HepG2 (cell line): ENCODE results near the gene PNPLA2. TPM values are rescaled to one million over a fixed set of nuclear protein-coding genes. Genes with fewer than 3 reads are reported as not detected.

Experiments
- ATAC-seq: fragments of 200-7000 bp; cut with Tn5 transposase; 3 replicates; pipeline ENCODE4 v1.9.1; 2020; ENCODE audit warnings: mild to moderate bottlenecking, moderate library complexity
- BruUV-seq: library from RNA; stranded (reverse); fragments of 400-500 nt; replicated peaks from 2 replicates; lab custom pipeline; 2021; lab: Mats Ljungman, UMichigan
- CTCF ChIA-PET: fragments of 300-600 bp; formaldehyde crosslinking; extraction: SDS; loops from one replicate; lab custom pipeline; 2021; ENCODE audit warnings: low total read pairs, inconsistent platforms, low intra/inter-chr PET ratio; lab: Yijun Ruan, JAX
- POLR2A ChIA-PET: fragments of 350-600 bp; sonication (Branson Sonifier 250); formaldehyde crosslinking; loops from one replicate; lab custom pipeline; 2020; ENCODE audit warnings: antibody characterized with exemption, inconsistent platforms; lab: Yijun Ruan, JAX
- DNase-seq: peaks from one replicate; pipeline ENCODE4 v3.0.0-alpha.2; 2015; ENCODE audit warnings: low spot score
- FAIRE-seq: peaks from 3 replicates; lab custom pipeline; 2011; peaks lifted over from hg19 to GRCh38; lab: Jason Lieb, UNC
- H2AFZ ChIP-seq: one replicate; pipeline ENCODE4 v1.6.1; 2011; ENCODE audit warnings: low read length, inconsistent platforms
- H3K27ac ChIP-seq: fragments of 300-600 bp; 3 replicates; pipeline ENCODE4 v1.8.0; 2011; ENCODE audit warnings: mixed run types, mild to moderate bottlenecking, mixed read lengths, low read length, inconsistent platforms; ENCODE audit not compliant: insufficient read depth; ENCODE audit errors: extremely low read length
- H3K27me3 ChIP-seq, 2 experiments: fragments of 200-600 bp in 1 of 2; 2 replicates in 1 of 2; 3 replicates in 1 of 2; pipeline versions ENCODE4 v1.6.0 to v1.8.0; 2011; ENCODE audit warnings: low read length in 2 of 2, mild to moderate bottlenecking in 2 of 2, moderate library complexity in 2 of 2, inconsistent platforms in 1 of 2; ENCODE audit not compliant: insufficient read depth in 2 of 2, control insufficient read depth in 1 of 2
- H3K36me3 ChIP-seq, 2 experiments: fragments of 200-600 bp in 1 of 2; replicated peaks in 1 of 2; 2 replicates in 1 of 2; 3 replicates in 1 of 2; pipeline versions ENCODE4 v1.5.1 to v1.8.0; 2011; ENCODE audit warnings: low read length in 2 of 2, inconsistent platforms in 1 of 2; ENCODE audit not compliant: insufficient read depth in 2 of 2, control insufficient read depth in 1 of 2
- H3K4me1 ChIP-seq: 2 replicates; pipeline ENCODE4 v1.5.1; 2012; ENCODE audit warnings: low read length, inconsistent platforms; ENCODE audit not compliant: insufficient read depth
- H3K4me2 ChIP-seq: 2 replicates; pipeline ENCODE4 v1.6.0; 2011; ENCODE audit warnings: low read depth, low read length, inconsistent platforms
- H3K4me3 ChIP-seq, 3 experiments: fragments of 200-600 bp in 1 of 3; sonication (generic), shearing (Covaris generic) in 1 of 3; replicated peaks in 1 of 3; 2 replicates each; pipeline ENCODE4 v1.5.1; 2011 to 2016; ENCODE audit warnings: low read length in 3 of 3, inconsistent platforms in 2 of 3, low read depth in 2 of 3, mild to moderate bottlenecking in 2 of 3, control low read depth in 1 of 3, mixed read lengths in 1 of 3; ENCODE audit not compliant: insufficient read depth in 1 of 3
- H3K79me2 ChIP-seq: one replicate; pipeline ENCODE4 v1.6.1; 2011; ENCODE audit warnings: low read length, inconsistent platforms; ENCODE audit not compliant: insufficient read depth
- H3K9ac ChIP-seq: 2 replicates; pipeline ENCODE4 v1.6.0; 2011; ENCODE audit warnings: mild to moderate bottlenecking, low read depth, low read length, inconsistent platforms; ENCODE audit not compliant: insufficient read depth
- H3K9me3 ChIP-seq: 2 replicates; pipeline ENCODE4 v1.5.1; 2012; ENCODE audit warnings: mild to moderate bottlenecking, low read length
- H4K20me1 ChIP-seq: 2 replicates; pipeline ENCODE4 v1.6.0; 2011; ENCODE audit warnings: inconsistent platforms, mild to moderate bottlenecking, low read length, moderate library complexity; ENCODE audit not compliant: insufficient read depth
- CBX2 ChIP-seq, 2 experiments: fragments of 200-600 bp in 1 of 2; sonication (generic); formaldehyde crosslinking in 1 of 2; IDR thresholded peaks; 2 replicates each; pipeline versions ENCODE4 v1.7.0 to v1.8.1; 2018 to 2022; ENCODE audit warnings: low read depth in 2 of 2, low read length in 1 of 2, mild to moderate bottlenecking in 1 of 2, missing genetic modification reagents in 1 of 2
- EP300 ChIP-seq, 3 experiments: sonication (generic) in 1 of 3; formaldehyde crosslinking in 1 of 3; IDR thresholded peaks; 2 replicates each; pipeline versions ENCODE4 v1.5.1 to v1.6.1; 2011 to 2020; ENCODE audit warnings: low read depth in 2 of 3, low read length in 2 of 3, borderline replicate concordance in 1 of 3, improper control_type of control experiment in 1 of 3, mild to moderate bottlenecking in 1 of 3, missing genetic modification reagents in 1 of 3, moderate library complexity in 1 of 3
- FOXK2 ChIP-seq: fragments of 450-650 bp; IDR thresholded peaks from 2 replicates; pipeline ENCODE4 v1.6.1; 2016
- MAF1 ChIP-seq: sonication (generic); formaldehyde crosslinking; IDR thresholded peaks from 2 replicates; pipeline ENCODE4 v1.5.0; 2020; ENCODE audit warnings: missing genetic modification reagents, borderline replicate concordance
- MIER3 ChIP-seq: IDR thresholded peaks from 2 replicates; pipeline ENCODE4 v1.6.1; 2016; ENCODE audit warnings: missing compliant biosample characterization, borderline replicate concordance
- PHF21A ChIP-seq: sonication (generic); formaldehyde crosslinking; IDR thresholded peaks from 2 replicates; pipeline ENCODE4 v1.5.0; 2020; ENCODE audit warnings: mild to moderate bottlenecking, missing genetic modification reagents
- POGK ChIP-seq: sonication (generic); formaldehyde crosslinking; conservative IDR thresholded peaks from 2 replicates; pipeline ENCODE4 v1.8.0; 2022; ENCODE audit warnings: mild to moderate bottlenecking, moderate library complexity, missing genetic modification reagents
- SRSF4 ChIP-seq: fragments of 200-400 bp; formaldehyde crosslinking; IDR thresholded peaks from one replicate; pipeline ENCODE4 v1.6.1; 2018; ENCODE audit warnings: mild to moderate bottlenecking, low read depth, low read length, moderate library complexity; ENCODE audit not compliant: poor library complexity, severe bottlenecking
- ZNF20 ChIP-seq: sonication (generic); formaldehyde crosslinking; IDR thresholded peaks from 2 replicates; pipeline ENCODE4 v1.4.0; 2020; ENCODE audit warnings: mild to moderate bottlenecking, moderate library complexity, missing genetic modification reagents
- ZNF629 ChIP-seq: sonication (generic); formaldehyde crosslinking; conservative IDR thresholded peaks from 2 replicates; pipeline ENCODE4 v1.5.0; 2020; ENCODE audit warnings: missing genetic modification reagents
- WGBS: methylation state at CpG from one replicate; pipeline ENCODE4 v1.1.6; 2017; ENCODE audit warnings: low lambda C conversion rate; 5-methylcytosine and 5-hydroxymethylcytosine counted together
- in situ Hi-C: cut with HindIII; loops from 2 replicates; pipeline ENCODE4 v1.10.0; 2017; ENCODE audit warnings: low pct_unique_long_range_greater_than_20kb; ENCODE audit not compliant: extremely low pct_ligation_motif_present
- intact Hi-C: fragments of 100-400 bp; cut with micrococcal nuclease; formaldehyde crosslinking; loops from one replicate; pipeline ENCODE4 v1.10.0; 2022; ENCODE audit not compliant: unreplicated experiment
- polyA plus RNA-seq, 8 experiments: library from polyadenylated mRNA; depleted of rRNA in 3 of 8; stranded (reverse) in 7 of 8; unstranded in 1 of 8; fragments of >200 nt; fragmentation: Illumina TruSeq in 4 of 8; extraction: Trizol in 4 of 8; gene quantifications; 2 replicates each; pipeline versions ENCODE4 v1.2.1 to v1.2.3, GENCODE V29; 2011 to 2016; ENCODE audit warnings: low read depth in 4 of 8, missing spikeins in 1 of 8, mixed read lengths in 1 of 8; ENCODE audit not compliant: insufficient read depth in 1 of 8
- total RNA-seq, 5 experiments: library from RNA; depleted of rRNA; stranded (reverse); fragments of >200 nt; fragmentation: Illumina TruSeq; extraction: Trizol; gene quantifications; 2 replicates each; pipeline ENCODE4 v1.2.3, GENCODE V29; 2016; ENCODE audit warnings: low read depth in 1 of 5
- TF ChIP-seq, protein P1 (sequence below): sonication (generic); formaldehyde crosslinking; IDR thresholded peaks from 2 replicates; pipeline ENCODE4 v1.5.0; 2020; ENCODE audit warnings: mild to moderate bottlenecking, missing genetic modification reagents
- TF ChIP-seq, protein P2 (sequence below), 2 experiments: sonication (generic) in 1 of 2; formaldehyde crosslinking in 1 of 2; IDR thresholded peaks; 2 replicates each; pipeline versions ENCODE4 v1.4.0 to v1.6.1; 2016 to 2020; ENCODE audit warnings: borderline replicate concordance in 1 of 2, low read depth in 1 of 2, mild to moderate bottlenecking in 1 of 2, missing genetic modification reagents in 1 of 2

PNPLA2 gene
- total and polyA plus RNA-seq, 2 of the 13 experiments (the other 11 are each of a cell fraction or from before 2014, with no cell fraction given), result 10.5 to 43.2 TPM

GRCh38 chr11:776561-777287 lies 42.0 kb upstream of the PNPLA2 start:
- Histone ChIP-seq H3K9me3 (no peaks in the 10 kb centered on the region), H3K79me2 (peaks cover 32% of the 10 kb centered on the region), H3K27me3 (no peaks in the 10 kb centered on the region), H3K36me3 (peaks cover 11 to 28% of the 10 kb centered on the region in 2 experiments; a peak in 4 of 5 replicates), H2AFZ (no peak overlapping the region), H3K4me1 (peaks cover 41% of the 10 kb centered on the region), H3K4me2 (peak overlapping the region; percentile 98), H3K27ac (peak overlapping the region; percentile 75), H3K4me3 (peak overlapping the region; percentile 87 to 92 (median 90)), H3K9ac (peak overlapping the region; percentile 78), H4K20me1 (peaks cover 6% of the 10 kb centered on the region)
- intact Hi-C loops, result loop anchor here (2.0 kb wide), 1 partner anchor 72 kb away; no protein-coding TSS in a partner anchor
- WGBS, result 0% methylated on average over 3 of the region's 65 CpGs
- in situ Hi-C loops, result no loop called here
- FAIRE-seq, result no peak
- ATAC-seq, result peak; percentile 56
- ChIA-PET CTCF (no interaction called here), POLR2A (interaction anchor here (0.6 to 4.9 kb wide), 16 partner anchors 9 to 270 kb away, joined by 3 to 44 read pairs (median 4); partner anchors contain the start of genes PIDD1, PNPLA2 and TALDO1)
- no peak for DNase-seq
- TSS peak; percentile 68 for BruUV-seq
- TF ChIP-seq CBX2 (IDR thresholded peaks at IDR 0.05; ENCODE audit: low read depth, low read length) (no peak), CBX2 (CRISPR knock-in tag; IDR thresholded peaks at IDR 0.05; ENCODE audit: low read depth) (no peak), MIER3 (CRISPR knock-in tag) (no peak), FOXK2 (no peak), SRSF4 (no peak), MAF1 (CRISPR knock-in tag) (no peak), POGK (CRISPR knock-in tag) (0 out of 2 replicates have a peak, but pooled peaks have one; percentile 25), ZNF20 (CRISPR knock-in tag) (no peak), EP300 (IDR thresholded peaks at IDR 0.05; ENCODE audit: low read depth in 2 of 2, low read length in 2 of 2) (no peak), EP300 (CRISPR knock-in tag; IDR thresholded peaks at IDR 0.05; ENCODE audit: borderline replicate concordance) (no peak), ZNF629 (CRISPR knock-in tag) (no peak), PHF21A (CRISPR knock-in tag) (0 out of 2 replicates have a peak, but pooled peaks have one; percentile 15)
- TF ChIP-seq, protein P1, sequence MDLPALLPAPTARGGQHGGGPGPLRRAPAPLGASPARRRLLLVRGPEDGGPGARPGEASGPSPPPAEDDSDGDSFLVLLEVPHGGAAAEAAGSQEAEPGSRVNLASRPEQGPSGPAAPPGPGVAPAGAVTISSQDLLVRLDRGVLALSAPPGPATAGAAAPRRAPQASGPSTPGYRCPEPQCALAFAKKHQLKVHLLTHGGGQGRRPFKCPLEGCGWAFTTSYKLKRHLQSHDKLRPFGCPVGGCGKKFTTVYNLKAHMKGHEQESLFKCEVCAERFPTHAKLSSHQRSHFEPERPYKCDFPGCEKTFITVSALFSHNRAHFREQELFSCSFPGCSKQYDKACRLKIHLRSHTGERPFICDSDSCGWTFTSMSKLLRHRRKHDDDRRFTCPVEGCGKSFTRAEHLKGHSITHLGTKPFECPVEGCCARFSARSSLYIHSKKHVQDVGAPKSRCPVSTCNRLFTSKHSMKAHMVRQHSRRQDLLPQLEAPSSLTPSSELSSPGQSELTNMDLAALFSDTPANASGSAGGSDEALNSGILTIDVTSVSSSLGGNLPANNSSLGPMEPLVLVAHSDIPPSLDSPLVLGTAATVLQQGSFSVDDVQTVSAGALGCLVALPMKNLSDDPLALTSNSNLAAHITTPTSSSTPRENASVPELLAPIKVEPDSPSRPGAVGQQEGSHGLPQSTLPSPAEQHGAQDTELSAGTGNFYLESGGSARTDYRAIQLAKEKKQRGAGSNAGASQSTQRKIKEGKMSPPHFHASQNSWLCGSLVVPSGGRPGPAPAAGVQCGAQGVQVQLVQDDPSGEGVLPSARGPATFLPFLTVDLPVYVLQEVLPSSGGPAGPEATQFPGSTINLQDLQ (CRISPR knock-in tag), result 0 out of 2 replicates have a peak, but pooled peaks have one; percentile 23
- TF ChIP-seq, protein P2, sequence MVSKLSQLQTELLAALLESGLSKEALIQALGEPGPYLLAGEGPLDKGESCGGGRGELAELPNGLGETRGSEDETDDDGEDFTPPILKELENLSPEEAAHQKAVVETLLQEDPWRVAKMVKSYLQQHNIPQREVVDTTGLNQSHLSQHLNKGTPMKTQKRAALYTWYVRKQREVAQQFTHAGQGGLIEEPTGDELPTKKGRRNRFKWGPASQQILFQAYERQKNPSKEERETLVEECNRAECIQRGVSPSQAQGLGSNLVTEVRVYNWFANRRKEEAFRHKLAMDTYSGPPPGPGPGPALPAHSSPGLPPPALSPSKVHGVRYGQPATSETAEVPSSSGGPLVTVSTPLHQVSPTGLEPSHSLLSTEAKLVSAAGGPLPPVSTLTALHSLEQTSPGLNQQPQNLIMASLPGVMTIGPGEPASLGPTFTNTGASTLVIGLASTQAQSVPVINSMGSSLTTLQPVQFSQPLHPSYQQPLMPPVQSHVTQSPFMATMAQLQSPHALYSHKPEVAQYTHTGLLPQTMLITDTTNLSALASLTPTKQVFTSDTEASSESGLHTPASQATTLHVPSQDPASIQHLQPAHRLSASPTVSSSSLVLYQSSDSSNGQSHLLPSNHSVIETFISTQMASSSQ (IDR thresholded peaks at IDR 0.05; ENCODE audit: low read depth), result no peak
- TF ChIP-seq, protein P2 (CRISPR knock-in tag; IDR thresholded peaks at IDR 0.05; ENCODE audit: borderline replicate concordance), result no peak
